GM23338 (cell line): ENCODE results near the gene MEGF9. TPM values are rescaled to one million over a fixed set of nuclear protein-coding genes. Genes with fewer than 3 reads are reported as not detected.

Experiments
- ATAC-seq: fragments of 200-7000 bp; cut with Tn5 transposase; 3 replicates; pipeline ENCODE4 v1.9.1; 2020
- DNase-seq: peaks from one replicate; pipeline ENCODE4 v3.0.0-alpha.2; 2015; ENCODE audit warnings: low spot score
- H2AFZ ChIP-seq: fragments of 200-600 bp; sonication (generic); 2 replicates; pipeline ENCODE4 v1.8.0; 2016; ENCODE audit warnings: antibody characterized with exemption, mild to moderate bottlenecking, moderate library complexity
- H3F3A ChIP-seq: fragments of 200-600 bp; sonication (generic); replicated peaks from 2 replicates; pipeline ENCODE4 v1.8.0; 2017; ENCODE audit warnings: antibody characterized with exemption, mixed run types, low read depth
- H3K27ac ChIP-seq: fragments of 200-600 bp; sonication (generic); 2 replicates; pipeline ENCODE4 v1.6.1; 2016; ENCODE audit warnings: low read depth
- H3K27me3 ChIP-seq: fragments of 200-600 bp; sonication (generic); 2 replicates; pipeline ENCODE4 v1.8.0; 2016; ENCODE audit warnings: mild to moderate bottlenecking, mixed run types, moderate library complexity; ENCODE audit not compliant: insufficient read depth
- H3K36me3 ChIP-seq: fragments of 200-600 bp; sonication (generic); 2 replicates; pipeline ENCODE4 v1.8.0; 2016; ENCODE audit warnings: mild to moderate bottlenecking; ENCODE audit not compliant: insufficient read depth
- H3K4me1 ChIP-seq: fragments of 200-600 bp; sonication (generic); 2 replicates; pipeline ENCODE4 v1.8.0; 2016; ENCODE audit warnings: mild to moderate bottlenecking, moderate library complexity; ENCODE audit not compliant: insufficient read depth
- H3K4me2 ChIP-seq: fragments of 200-600 bp; sonication (generic); 2 replicates; pipeline ENCODE4 v1.7.1; 2017; ENCODE audit warnings: mixed run types
- H3K4me3 ChIP-seq: fragments of 200-600 bp; sonication (generic); 2 replicates; pipeline ENCODE4 v1.6.1; 2016; ENCODE audit warnings: mixed run types
- H3K79me2 ChIP-seq: fragments of 200-600 bp; sonication (generic); replicated peaks from 2 replicates; pipeline ENCODE4 v1.8.0; 2017; ENCODE audit warnings: mild to moderate bottlenecking; ENCODE audit not compliant: insufficient read depth
- H3K9me2 ChIP-seq: fragments of 200-600 bp; sonication (generic); 2 replicates; pipeline ENCODE4 v1.8.0; 2017; ENCODE audit not compliant: insufficient read depth
- H4K20me1 ChIP-seq: fragments of 200-600 bp; sonication (generic); replicated peaks from 2 replicates; pipeline ENCODE4 v1.8.0; 2017; ENCODE audit warnings: mild to moderate bottlenecking; ENCODE audit not compliant: insufficient read depth
- H3K27ac Mint-ChIP-seq: 2 replicates; pipeline ENCODE4 v1.8.0; 2020; ENCODE audit warnings: inconsistent platforms, mild to moderate bottlenecking, moderate library complexity, mixed read lengths
- H3K27me3 Mint-ChIP-seq: 3 replicates; pipeline ENCODE4 v1.8.0; 2022; ENCODE audit warnings: low read depth, mild to moderate bottlenecking, moderate library complexity, mixed read lengths, inconsistent platforms; ENCODE audit not compliant: insufficient read depth, poor library complexity
- H3K36me3 Mint-ChIP-seq: 3 replicates; pipeline ENCODE4 v1.8.0; 2021; ENCODE audit warnings: low read depth, mild to moderate bottlenecking, inconsistent platforms, moderate library complexity, mixed read lengths
- H3K4me1 Mint-ChIP-seq: 3 replicates; pipeline ENCODE4 v1.8.0; 2020; ENCODE audit warnings: mild to moderate bottlenecking, inconsistent platforms, mixed read lengths
- H3K4me3 Mint-ChIP-seq: 3 replicates; pipeline ENCODE4 v1.8.0; 2021; ENCODE audit warnings: moderate library complexity, mild to moderate bottlenecking, inconsistent platforms, mixed read lengths
- H3K9me3 Mint-ChIP-seq: 3 replicates; pipeline ENCODE4 v1.8.0; 2020; ENCODE audit warnings: moderate library complexity, mild to moderate bottlenecking, inconsistent platforms, mixed read lengths
- CREB1 ChIP-seq: fragments of 250-450 bp; sonication (Bioruptor Pico); IDR thresholded peaks from 2 replicates; pipeline ENCODE4 v1.5.0; 2020; ENCODE audit warnings: low read depth, mild to moderate bottlenecking, moderate library complexity
- EZH2 ChIP-seq: fragments of 200-600 bp; sonication (generic); IDR thresholded peaks from one replicate; pipeline ENCODE4 v1.8.0; 2017; ENCODE audit warnings: antibody characterized with exemption, mild to moderate bottlenecking, low read depth; ENCODE audit not compliant: unreplicated experiment
- EZH2phosphoT487 ChIP-seq: fragments of 200-600 bp; sonication (generic); IDR thresholded peaks from one replicate; pipeline ENCODE4 v1.8.1; 2018; ENCODE audit warnings: antibody characterized with exemption; ENCODE audit not compliant: unreplicated experiment
- JUNB ChIP-seq: IDR thresholded peaks from one replicate; pipeline ENCODE4 v1.6.1; 2016; ENCODE audit warnings: antibody characterized with exemption; ENCODE audit not compliant: unreplicated experiment
- NANOG ChIP-seq: IDR thresholded peaks from 2 replicates; pipeline ENCODE4 v1.6.1; 2016; ENCODE audit warnings: antibody characterized with exemption, borderline replicate concordance
- POLR2AphosphoS5 ChIP-seq: IDR thresholded peaks from 2 replicates; pipeline ENCODE4 v1.6.1; 2016; ENCODE audit warnings: antibody characterized with exemption, low read depth
- REST ChIP-seq: IDR thresholded peaks from one replicate; pipeline ENCODE4 v1.6.1; 2018; ENCODE audit warnings: antibody characterized with exemption; ENCODE audit not compliant: unreplicated experiment
- STAT1 ChIP-seq: IDR thresholded peaks from one replicate; pipeline ENCODE4 v1.6.1; 2016; ENCODE audit warnings: antibody characterized with exemption; ENCODE audit not compliant: unreplicated experiment
- ZNF114 ChIP-seq: fragments of 250-450 bp; sonication (Bioruptor Pico); IDR thresholded peaks from 2 replicates; pipeline ENCODE4 v1.5.0; 2020; ENCODE audit warnings: mild to moderate bottlenecking, moderate library complexity
- ZNF331 ChIP-seq: fragments of 250-450 bp; sonication (Bioruptor Pico); IDR thresholded peaks from 2 replicates; pipeline ENCODE4 v1.5.0; 2020; ENCODE audit warnings: low read depth, mild to moderate bottlenecking, moderate library complexity
- ZNF462 ChIP-seq: fragments of 250-450 bp; sonication (Bioruptor Pico); IDR thresholded peaks from 2 replicates; pipeline ENCODE4 v1.5.0; 2020; ENCODE audit warnings: mild to moderate bottlenecking, moderate library complexity
- polyA plus RNA-seq: library from polyadenylated mRNA; unstranded; fragments of >200 nt; fragmentation: Nextera tagmentation; extraction: Ambion mirVana; gene quantifications from 2 replicates; pipeline ENCODE4 v1.2.1, GENCODE V29; 2016
- total RNA-seq: library from RNA; depleted of rRNA; stranded (reverse); fragments of >200 nt; shearing (Covaris generic); gene quantifications from 2 replicates; pipeline ENCODE4 v1.2.3, GENCODE V29; 2014

Gene MEGF9
- total and polyA plus RNA-seq, 2 experiments from 2014 or later = 0.87 to 1.6 TPM

- TF ChIP-seq ZNF114 (no peak), REST (no peak), EZH2phosphoT487 (no peak), CREB1 (CRISPR knock-in tag) (no peak)
Observed at GRCh38 chr9:120736881-120737280, 22.6 kb upstream of the MEGF9 start (continued).

- Histone ChIP-seq H3K27me3 (no peaks in the 10 kb centered on the region), H3K36me3 (no peaks in the 10 kb centered on the region), H3K4me1 (no peaks in the 10 kb centered on the region), H3K79me2 (no peaks in the 10 kb centered on the region), H3K9me2 (0 out of 2 replicates have a peak, but pooled peaks cover 8% of the 10 kb centered on the region), H2AFZ (no peak overlapping the region), H3K4me2 (no peak overlapping the region), H4K20me1 (no peaks in the 10 kb centered on the region), H3K27ac (no peak overlapping the region), H3F3A (no peaks in the 10 kb centered on the region), H3K4me3 (no peak overlapping the region)
- peaks cover 3% of the 10 kb centered on the region for H3K27me3 Mint-ChIP-seq
- ATAC-seq = no peak
- H3K27ac Mint-ChIP-seq = no peak overlapping the region
- H3K4me1 Mint-ChIP-seq = peaks cover 6% of the 10 kb centered on the region
- no peaks in the 10 kb centered on the region for H3K36me3 Mint-ChIP-seq
- DNase-seq = no peak
- H3K9me3 Mint-ChIP-seq = no peaks in the 10 kb centered on the region
- H3K4me3 Mint-ChIP-seq = no peak overlapping the region
- TF ChIP-seq ZNF114 = no peak
- no peak for TF ChIP-seq ZNF331 (CRISPR knock-in tag)
- no peak for TF ChIP-seq ZNF462 (CRISPR knock-in tag)
- no peak for TF ChIP-seq JUNB
- TF ChIP-seq REST = no peak
- no peak for TF ChIP-seq NANOG
- no peak for TF ChIP-seq POLR2AphosphoS5
- TF ChIP-seq EZH2 = no peak
- no peak for TF ChIP-seq STAT1
Observed at GRCh38 chr9:120735415-120736126, 21.3 kb upstream of the MEGF9 start.
